H9 (cell line): ENCODE results near the gene PDRG1. TPM values are rescaled to one million over a fixed set of nuclear protein-coding genes. Genes with fewer than 3 reads are reported as not detected.

Source experiments
- DNase-seq: peaks from one replicate; pipeline ENCODE4 v3.0.0-alpha.2; 2017
- H2AFZ ChIP-seq: one replicate; pipeline ENCODE4 v1.6.1; 2013; ENCODE audit warnings: mild to moderate bottlenecking, low read length, control low read depth, moderate library complexity
- H2AK5ac ChIP-seq: 2 replicates; pipeline ENCODE4 v1.6.1; 2013; ENCODE audit warnings: low read length, control low read depth, mixed read lengths; ENCODE audit not compliant: insufficient read length
- H2BK120ac ChIP-seq: one replicate; pipeline ENCODE4 v1.6.1; 2013; ENCODE audit warnings: low read depth, mild to moderate bottlenecking, low read length, control low read depth, inconsistent platforms; ENCODE audit not compliant: poor library complexity, severe bottlenecking
- H2BK12ac ChIP-seq: 2 replicates; pipeline ENCODE4 v1.6.1; 2013; ENCODE audit warnings: low read length, control low read depth, mixed read lengths, low read depth; ENCODE audit not compliant: insufficient read length
- H2BK15ac ChIP-seq: 2 replicates; pipeline ENCODE4 v1.6.1; 2013; ENCODE audit warnings: low read depth, low read length, control low read depth
- H2BK20ac ChIP-seq: one replicate; pipeline ENCODE4 v1.6.1; 2013; ENCODE audit warnings: low read depth, mild to moderate bottlenecking, low read length, control low read depth, inconsistent platforms; ENCODE audit not compliant: poor library complexity, severe bottlenecking
- H2BK5ac ChIP-seq: 2 replicates; pipeline ENCODE4 v1.6.1; 2013; ENCODE audit warnings: low read length, control low read depth, mixed read lengths; ENCODE audit not compliant: insufficient read length
- H3K14ac ChIP-seq: 2 replicates; pipeline ENCODE4 v1.6.1; 2013; ENCODE audit warnings: low read length, control low read depth; ENCODE audit not compliant: insufficient read depth
- H3K18ac ChIP-seq: 2 replicates; pipeline ENCODE4 v1.6.1; 2013; ENCODE audit warnings: low read depth, mild to moderate bottlenecking, mixed read lengths, low read length, control low read depth; ENCODE audit not compliant: insufficient read length
- H3K23ac ChIP-seq: 2 replicates; pipeline ENCODE4 v1.6.1; 2013; ENCODE audit warnings: low read length, control low read depth, mixed read lengths, low read depth; ENCODE audit not compliant: insufficient read length
- H3K23me2 ChIP-seq: 2 replicates; pipeline ENCODE4 v1.6.1; 2013; ENCODE audit warnings: low read depth, mild to moderate bottlenecking, mixed read lengths, low read length, control low read depth; ENCODE audit not compliant: insufficient read length, poor library complexity, severe bottlenecking
- H3K27ac ChIP-seq: 2 replicates; pipeline ENCODE4 v1.5.1; 2013; ENCODE audit warnings: low read length, control low read depth, mixed read lengths, low read depth; ENCODE audit not compliant: insufficient read length
- H3K27me3 ChIP-seq: 2 replicates; pipeline ENCODE4 v1.6.1; 2013; ENCODE audit warnings: low read length, control low read depth, inconsistent platforms; ENCODE audit not compliant: insufficient read depth
- H3K4ac ChIP-seq: 2 replicates; pipeline ENCODE4 v1.6.1; 2013; ENCODE audit warnings: low read depth, mild to moderate bottlenecking, control low read depth, inconsistent platforms, low read length, moderate library complexity
- H3K4me1 ChIP-seq: 2 replicates; pipeline ENCODE4 v1.6.1; 2013; ENCODE audit warnings: low read length, control low read depth, inconsistent platforms; ENCODE audit not compliant: insufficient read depth
- H3K4me2 ChIP-seq: 2 replicates; pipeline ENCODE4 v1.6.1; 2013; ENCODE audit warnings: low read length, control low read depth, mixed read lengths; ENCODE audit not compliant: insufficient read length, insufficient read depth
- H3K56ac ChIP-seq: 2 replicates; pipeline ENCODE4 v1.6.1; 2013; ENCODE audit warnings: low read depth, mild to moderate bottlenecking, mixed read lengths, low read length, control low read depth; ENCODE audit not compliant: insufficient read length
- H3K79me1 ChIP-seq: 2 replicates; pipeline ENCODE4 v1.6.1; 2013; ENCODE audit warnings: low read depth, mild to moderate bottlenecking, moderate library complexity, low read length, control low read depth, inconsistent platforms; ENCODE audit not compliant: insufficient read depth, poor library complexity, severe bottlenecking
- H3K79me2 ChIP-seq: 2 replicates; pipeline ENCODE4 v1.6.1; 2013; ENCODE audit warnings: low read length, control low read depth, inconsistent platforms; ENCODE audit not compliant: insufficient read depth
- H3K9ac ChIP-seq: 2 replicates; pipeline ENCODE4 v1.6.1; 2013; ENCODE audit warnings: low read length, control low read depth, mixed read lengths; ENCODE audit not compliant: insufficient read length; ENCODE audit errors: extremely low read depth
- H3K9me3 ChIP-seq: one replicate; pipeline ENCODE4 v1.6.1; 2013; ENCODE audit warnings: low read depth, low read length, inconsistent platforms; ENCODE audit not compliant: control insufficient read depth
- H3T11ph ChIP-seq: one replicate; pipeline ENCODE4 v1.6.1; 2013; ENCODE audit warnings: mild to moderate bottlenecking, low read length, control low read depth, inconsistent platforms
- H4K20me1 ChIP-seq: one replicate; pipeline ENCODE4 v1.6.1; 2013; ENCODE audit not compliant: control insufficient read depth, insufficient read length, insufficient read depth
- H4K5ac ChIP-seq: 2 replicates; pipeline ENCODE4 v1.6.1; 2013; ENCODE audit warnings: low read depth, mild to moderate bottlenecking, mixed read lengths, low read length, control low read depth; ENCODE audit not compliant: insufficient read length
- H4K8ac ChIP-seq: replicated peaks from 2 replicates; pipeline ENCODE4 v1.6.1; 2013; ENCODE audit warnings: low read length, control low read depth, mixed read lengths, low read depth; ENCODE audit not compliant: insufficient read length
- H4K91ac ChIP-seq: 2 replicates; pipeline ENCODE4 v1.6.1; 2013; ENCODE audit warnings: low read depth, mild to moderate bottlenecking, moderate library complexity, mixed read lengths, low read length, control low read depth; ENCODE audit not compliant: insufficient read length
- H3K27ac Mint-ChIP-seq, 3 experiments: 2 replicates in 2 of 3; 3 replicates in 1 of 3; pipeline ENCODE4 v1.8.0; 2020 to 2021; ENCODE audit warnings: mixed read lengths in 3 of 3, mild to moderate bottlenecking in 1 of 3, moderate library complexity in 1 of 3
- H3K27me3 Mint-ChIP-seq: 2 replicates; pipeline ENCODE4 v1.8.0; 2021; ENCODE audit warnings: low read depth, mild to moderate bottlenecking, moderate library complexity, mixed read lengths
- H3K36me3 Mint-ChIP-seq, 3 experiments: 2 replicates in 2 of 3; 3 replicates in 1 of 3; pipeline ENCODE4 v1.8.0; 2020 to 2021; ENCODE audit warnings: low read depth in 3 of 3, mixed read lengths in 3 of 3; ENCODE audit not compliant: insufficient read depth in 1 of 3
- H3K4me1 Mint-ChIP-seq, 2 experiments: 2 replicates each; pipeline ENCODE4 v1.8.0; 2020; ENCODE audit warnings: mixed read lengths in 2 of 2
- H3K4me3 Mint-ChIP-seq, 2 experiments: 2 replicates in 1 of 2; 3 replicates in 1 of 2; pipeline ENCODE4 v1.8.0; 2020 to 2021; ENCODE audit warnings: mild to moderate bottlenecking in 2 of 2, mixed read lengths in 2 of 2, moderate library complexity in 1 of 2
- H3K9me3 Mint-ChIP-seq, 2 experiments: 2 replicates in 1 of 2; 3 replicates in 1 of 2; pipeline ENCODE4 v1.8.0; 2020; ENCODE audit warnings: mild to moderate bottlenecking in 2 of 2, mixed read lengths in 2 of 2, moderate library complexity in 1 of 2
- WGBS: extraction: QIAGEN DNeasy Blood & Tissue Kit; methylation state at CpG from one replicate; pipeline ENCODE4 v1.1.7; 2013; ENCODE audit warnings: missing lambda C conversion rate, low lambda C conversion rate, mixed read lengths; ENCODE audit not compliant: insufficient read length; ENCODE audit errors: extremely low coverage; 5-methylcytosine and 5-hydroxymethylcytosine counted together
- total RNA-seq: library from RNA; stranded (reverse); gene quantifications from 2 replicates; pipeline ENCODE4 v1.2.1, GENCODE V29; 2021
- TF ChIP-seq, protein P1 (sequence below): fragments of 200-600 bp; sonication (generic); conservative IDR thresholded peaks from 3 replicates; pipeline ENCODE4 v1.8.0; 2021; ENCODE audit warnings: antibody characterized with exemption, mild to moderate bottlenecking

The PDRG1 gene
- total RNA-seq, 1 experiment from 2014 or later = 32.2 TPM

DNA sequence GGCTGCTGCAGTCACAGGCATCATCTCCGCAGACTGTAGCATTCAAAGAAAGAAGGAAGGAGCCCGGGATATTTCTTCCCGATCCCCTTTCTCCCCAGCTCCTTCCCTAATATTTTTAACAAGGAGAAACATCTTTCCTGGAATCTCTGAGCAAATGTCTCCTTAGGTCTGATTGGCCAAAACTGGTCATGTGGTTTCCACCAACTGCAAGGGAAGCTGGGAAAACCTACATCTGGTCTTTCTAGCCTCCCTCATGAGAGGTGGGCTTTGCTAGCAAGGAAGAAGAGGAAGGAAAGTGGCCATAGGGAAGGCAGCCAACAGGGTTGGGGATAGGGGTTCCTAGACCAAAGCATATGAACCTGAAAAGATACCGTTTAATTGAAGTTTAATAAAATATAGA, 35.1 kb downstream of the PDRG1 start:
- H3K9me3 Mint-ChIP-seq = peaks cover 0 to 11% of the 10 kb centered on the region in 2 experiments; a peak in 1 of 5 replicates
- TF ChIP-seq, protein P1, sequence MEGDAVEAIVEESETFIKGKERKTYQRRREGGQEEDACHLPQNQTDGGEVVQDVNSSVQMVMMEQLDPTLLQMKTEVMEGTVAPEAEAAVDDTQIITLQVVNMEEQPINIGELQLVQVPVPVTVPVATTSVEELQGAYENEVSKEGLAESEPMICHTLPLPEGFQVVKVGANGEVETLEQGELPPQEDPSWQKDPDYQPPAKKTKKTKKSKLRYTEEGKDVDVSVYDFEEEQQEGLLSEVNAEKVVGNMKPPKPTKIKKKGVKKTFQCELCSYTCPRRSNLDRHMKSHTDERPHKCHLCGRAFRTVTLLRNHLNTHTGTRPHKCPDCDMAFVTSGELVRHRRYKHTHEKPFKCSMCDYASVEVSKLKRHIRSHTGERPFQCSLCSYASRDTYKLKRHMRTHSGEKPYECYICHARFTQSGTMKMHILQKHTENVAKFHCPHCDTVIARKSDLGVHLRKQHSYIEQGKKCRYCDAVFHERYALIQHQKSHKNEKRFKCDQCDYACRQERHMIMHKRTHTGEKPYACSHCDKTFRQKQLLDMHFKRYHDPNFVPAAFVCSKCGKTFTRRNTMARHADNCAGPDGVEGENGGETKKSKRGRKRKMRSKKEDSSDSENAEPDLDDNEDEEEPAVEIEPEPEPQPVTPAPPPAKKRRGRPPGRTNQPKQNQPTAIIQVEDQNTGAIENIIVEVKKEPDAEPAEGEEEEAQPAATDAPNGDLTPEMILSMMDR = no peak
- Histone ChIP-seq H4K91ac (no peak overlapping the region), H3K9me3 (no peaks in the 10 kb centered on the region), H2BK120ac (no peak overlapping the region), H4K5ac (no peak overlapping the region), H3K23me2 (no peaks in the 10 kb centered on the region), H3K14ac (no peak overlapping the region), H3K9ac (no peak overlapping the region), H3K79me1 (no peaks in the 10 kb centered on the region), H3K4me1 (no peaks in the 10 kb centered on the region; the same call in 1 of the 2 replicates), H3K79me2 (no peaks in the 10 kb centered on the region), H2BK12ac (no peak overlapping the region), H3K27me3 (no peaks in the 10 kb centered on the region), H4K8ac (no peak overlapping the region), H2BK20ac (no peak overlapping the region), H2AK5ac (no peak overlapping the region), H3K27ac (no peak overlapping the region), H2AFZ (no peak overlapping the region), H3K4me2 (no peak overlapping the region), H3K4ac (no peak overlapping the region), H4K20me1 (no peaks in the 10 kb centered on the region), H3T11ph (no peak overlapping the region), H2BK15ac (no peak overlapping the region), H2BK5ac (no peak overlapping the region), H3K56ac (no peak overlapping the region), H3K18ac (no peak overlapping the region), H3K23ac (no peak overlapping the region)
- H3K27ac Mint-ChIP-seq = no peak overlapping the region
- peaks cover 66 to 69% of the 10 kb centered on the region in 2 experiments for H3K4me1 Mint-ChIP-seq
- no peak for DNase-seq
- H3K27me3 Mint-ChIP-seq = no peaks in the 10 kb centered on the region; the same call in none of the 2 replicates
- no CpG with 5 or more reads among the region's 4 CpGs for WGBS
- 0 out of 7 replicates have a peak, but pooled peaks cover 0 to 9% (median 0%) of the 10 kb centered on the region in 3 experiments for H3K36me3 Mint-ChIP-seq
- no peak overlapping the region for H3K4me3 Mint-ChIP-seq
